HepG2 (cell line): ENCODE data around the gene SPAAR. TPM values are rescaled to one million over a fixed set of nuclear protein-coding genes. Genes with fewer than 3 reads are reported as not detected.

Experiments
- ATAC-seq: fragments of 200-7000 bp; cut with Tn5 transposase; 3 replicates; pipeline ENCODE4 v1.9.1; 2020; ENCODE audit warnings: mild to moderate bottlenecking, moderate library complexity
- BruUV-seq: library from RNA; stranded (reverse); fragments of 400-500 nt; replicated peaks from 2 replicates; lab custom pipeline; 2021; lab: Mats Ljungman, UMichigan
- CTCF ChIA-PET: fragments of 300-600 bp; formaldehyde crosslinking; extraction: SDS; loops from one replicate; lab custom pipeline; 2021; ENCODE audit warnings: low total read pairs, inconsistent platforms, low intra/inter-chr PET ratio; lab: Yijun Ruan, JAX
- POLR2A ChIA-PET: fragments of 350-600 bp; sonication (Branson Sonifier 250); formaldehyde crosslinking; loops from one replicate; lab custom pipeline; 2020; ENCODE audit warnings: antibody characterized with exemption, inconsistent platforms; lab: Yijun Ruan, JAX
- DNase-seq: peaks from one replicate; pipeline ENCODE4 v3.0.0-alpha.2; 2015; ENCODE audit warnings: low spot score
- FAIRE-seq: peaks from 3 replicates; lab custom pipeline; 2011; peaks lifted over from hg19 to GRCh38; lab: Jason Lieb, UNC
- H2AFZ ChIP-seq: one replicate; pipeline ENCODE4 v1.6.1; 2011; ENCODE audit warnings: low read length, inconsistent platforms
- H3K27ac ChIP-seq: fragments of 300-600 bp; 3 replicates; pipeline ENCODE4 v1.8.0; 2011; ENCODE audit warnings: mixed run types, mild to moderate bottlenecking, mixed read lengths, low read length, inconsistent platforms; ENCODE audit not compliant: insufficient read depth; ENCODE audit errors: extremely low read length
- H3K27me3 ChIP-seq, 2 experiments: fragments of 200-600 bp in 1 of 2; 2 replicates in 1 of 2; 3 replicates in 1 of 2; pipeline versions ENCODE4 v1.6.0 to v1.8.0; 2011; ENCODE audit warnings: low read length in 2 of 2, mild to moderate bottlenecking in 2 of 2, moderate library complexity in 2 of 2, inconsistent platforms in 1 of 2; ENCODE audit not compliant: insufficient read depth in 2 of 2, control insufficient read depth in 1 of 2
- H3K36me3 ChIP-seq, 2 experiments: fragments of 200-600 bp in 1 of 2; replicated peaks in 1 of 2; 2 replicates in 1 of 2; 3 replicates in 1 of 2; pipeline versions ENCODE4 v1.5.1 to v1.8.0; 2011; ENCODE audit warnings: low read length in 2 of 2, inconsistent platforms in 1 of 2; ENCODE audit not compliant: insufficient read depth in 2 of 2, control insufficient read depth in 1 of 2
- H3K4me1 ChIP-seq: 2 replicates; pipeline ENCODE4 v1.5.1; 2012; ENCODE audit warnings: low read length, inconsistent platforms; ENCODE audit not compliant: insufficient read depth
- H3K4me2 ChIP-seq: 2 replicates; pipeline ENCODE4 v1.6.0; 2011; ENCODE audit warnings: low read depth, low read length, inconsistent platforms
- H3K4me3 ChIP-seq, 3 experiments: fragments of 200-600 bp in 1 of 3; sonication (generic), shearing (Covaris generic) in 1 of 3; replicated peaks in 1 of 3; 2 replicates each; pipeline ENCODE4 v1.5.1; 2011 to 2016; ENCODE audit warnings: low read length in 3 of 3, inconsistent platforms in 2 of 3, low read depth in 2 of 3, mild to moderate bottlenecking in 2 of 3, control low read depth in 1 of 3, mixed read lengths in 1 of 3; ENCODE audit not compliant: insufficient read depth in 1 of 3
- H3K79me2 ChIP-seq: one replicate; pipeline ENCODE4 v1.6.1; 2011; ENCODE audit warnings: low read length, inconsistent platforms; ENCODE audit not compliant: insufficient read depth
- H3K9ac ChIP-seq: 2 replicates; pipeline ENCODE4 v1.6.0; 2011; ENCODE audit warnings: mild to moderate bottlenecking, low read depth, low read length, inconsistent platforms; ENCODE audit not compliant: insufficient read depth
- H3K9me3 ChIP-seq: 2 replicates; pipeline ENCODE4 v1.5.1; 2012; ENCODE audit warnings: mild to moderate bottlenecking, low read length
- H4K20me1 ChIP-seq: 2 replicates; pipeline ENCODE4 v1.6.0; 2011; ENCODE audit warnings: inconsistent platforms, mild to moderate bottlenecking, low read length, moderate library complexity; ENCODE audit not compliant: insufficient read depth
- CHD4 ChIP-seq: fragments of 200-600 bp; sonication (generic); IDR thresholded peaks from 2 replicates; pipeline ENCODE4 v1.7.0; 2017; ENCODE audit warnings: mild to moderate bottlenecking, low read length, borderline replicate concordance
- SOX6 ChIP-seq, 2 experiments: fragments of 450-650 bp in 1 of 2; sonication (generic) in 1 of 2; formaldehyde crosslinking in 1 of 2; IDR thresholded peaks; 2 replicates each; pipeline versions ENCODE4 v1.4.0 to v1.6.1; 2017 to 2020; ENCODE audit warnings: antibody characterized with exemption in 1 of 2, mild to moderate bottlenecking in 1 of 2, missing genetic modification reagents in 1 of 2
- UBTF ChIP-seq: sonication (generic); formaldehyde crosslinking; IDR thresholded peaks from 2 replicates; pipeline ENCODE4 v1.4.0; 2020; ENCODE audit warnings: mild to moderate bottlenecking, missing genetic modification reagents
- ZNF552 ChIP-seq: sonication (generic); formaldehyde crosslinking; IDR thresholded peaks from 2 replicates; pipeline ENCODE4 v1.9.0; 2022; ENCODE audit warnings: missing genetic modification reagents, mild to moderate bottlenecking, borderline replicate concordance
- ZNF646 ChIP-seq: sonication (generic); formaldehyde crosslinking; IDR thresholded peaks from 2 replicates; pipeline ENCODE4 v1.9.0; 2021; ENCODE audit warnings: mild to moderate bottlenecking, missing genetic modification reagents
- WGBS: methylation state at CpG from one replicate; pipeline ENCODE4 v1.1.6; 2017; ENCODE audit warnings: low lambda C conversion rate; 5-methylcytosine and 5-hydroxymethylcytosine counted together
- in situ Hi-C: cut with HindIII; loops from 2 replicates; pipeline ENCODE4 v1.10.0; 2017; ENCODE audit warnings: low pct_unique_long_range_greater_than_20kb; ENCODE audit not compliant: extremely low pct_ligation_motif_present
- intact Hi-C: fragments of 100-400 bp; cut with micrococcal nuclease; formaldehyde crosslinking; loops from one replicate; pipeline ENCODE4 v1.10.0; 2022; ENCODE audit not compliant: unreplicated experiment
- polyA plus RNA-seq, 8 experiments: library from polyadenylated mRNA; depleted of rRNA in 3 of 8; stranded (reverse) in 7 of 8; unstranded in 1 of 8; fragments of >200 nt; fragmentation: Illumina TruSeq in 4 of 8; extraction: Trizol in 4 of 8; gene quantifications; 2 replicates each; pipeline versions ENCODE4 v1.2.1 to v1.2.3, GENCODE V29; 2011 to 2016; ENCODE audit warnings: low read depth in 4 of 8, missing spikeins in 1 of 8, mixed read lengths in 1 of 8; ENCODE audit not compliant: insufficient read depth in 1 of 8
- total RNA-seq, 5 experiments: library from RNA; depleted of rRNA; stranded (reverse); fragments of >200 nt; fragmentation: Illumina TruSeq; extraction: Trizol; gene quantifications; 2 replicates each; pipeline ENCODE4 v1.2.3, GENCODE V29; 2016; ENCODE audit warnings: low read depth in 1 of 5
- TF ChIP-seq, protein P1 (sequence below): sonication (generic); formaldehyde crosslinking; IDR thresholded peaks from 2 replicates; pipeline ENCODE4 v1.5.1; 2020; ENCODE audit warnings: mild to moderate bottlenecking, missing genetic modification reagents, moderate library complexity

The SPAAR gene
- total and polyA plus RNA-seq, 2 of the 13 experiments (the other 11 are each of a cell fraction or from before 2014, with no cell fraction given) = 0.07 TPM; not detected in 1

- CTCF ChIA-PET = no interaction called here
- no peak for FAIRE-seq
- H3K4me2 ChIP-seq = peak overlapping the region; percentile 13; the same call in 1 of the 2 replicates
- no TSS peak for BruUV-seq
- H4K20me1 ChIP-seq = no peaks in the 10 kb centered on the region
- H3K4me3 ChIP-seq = peak overlapping the region in 1 of 3 experiments; percentile 3; a peak in 1 of 6 replicates
- no peak for DNase-seq
- ATAC-seq = peak; percentile 3; the same call in 2 of the 3 replicates
- H3K4me1 ChIP-seq = peaks cover 74% of the 10 kb centered on the region
- TF ChIP-seq UBTF (CRISPR knock-in tag) = peak; percentile 57
- TF ChIP-seq SOX6 (IDR thresholded peaks at IDR 0.05) = no peak
- no peak for TF ChIP-seq SOX6 (CRISPR knock-in tag; IDR thresholded peaks at IDR 0.05)
- TF ChIP-seq, protein P1, sequence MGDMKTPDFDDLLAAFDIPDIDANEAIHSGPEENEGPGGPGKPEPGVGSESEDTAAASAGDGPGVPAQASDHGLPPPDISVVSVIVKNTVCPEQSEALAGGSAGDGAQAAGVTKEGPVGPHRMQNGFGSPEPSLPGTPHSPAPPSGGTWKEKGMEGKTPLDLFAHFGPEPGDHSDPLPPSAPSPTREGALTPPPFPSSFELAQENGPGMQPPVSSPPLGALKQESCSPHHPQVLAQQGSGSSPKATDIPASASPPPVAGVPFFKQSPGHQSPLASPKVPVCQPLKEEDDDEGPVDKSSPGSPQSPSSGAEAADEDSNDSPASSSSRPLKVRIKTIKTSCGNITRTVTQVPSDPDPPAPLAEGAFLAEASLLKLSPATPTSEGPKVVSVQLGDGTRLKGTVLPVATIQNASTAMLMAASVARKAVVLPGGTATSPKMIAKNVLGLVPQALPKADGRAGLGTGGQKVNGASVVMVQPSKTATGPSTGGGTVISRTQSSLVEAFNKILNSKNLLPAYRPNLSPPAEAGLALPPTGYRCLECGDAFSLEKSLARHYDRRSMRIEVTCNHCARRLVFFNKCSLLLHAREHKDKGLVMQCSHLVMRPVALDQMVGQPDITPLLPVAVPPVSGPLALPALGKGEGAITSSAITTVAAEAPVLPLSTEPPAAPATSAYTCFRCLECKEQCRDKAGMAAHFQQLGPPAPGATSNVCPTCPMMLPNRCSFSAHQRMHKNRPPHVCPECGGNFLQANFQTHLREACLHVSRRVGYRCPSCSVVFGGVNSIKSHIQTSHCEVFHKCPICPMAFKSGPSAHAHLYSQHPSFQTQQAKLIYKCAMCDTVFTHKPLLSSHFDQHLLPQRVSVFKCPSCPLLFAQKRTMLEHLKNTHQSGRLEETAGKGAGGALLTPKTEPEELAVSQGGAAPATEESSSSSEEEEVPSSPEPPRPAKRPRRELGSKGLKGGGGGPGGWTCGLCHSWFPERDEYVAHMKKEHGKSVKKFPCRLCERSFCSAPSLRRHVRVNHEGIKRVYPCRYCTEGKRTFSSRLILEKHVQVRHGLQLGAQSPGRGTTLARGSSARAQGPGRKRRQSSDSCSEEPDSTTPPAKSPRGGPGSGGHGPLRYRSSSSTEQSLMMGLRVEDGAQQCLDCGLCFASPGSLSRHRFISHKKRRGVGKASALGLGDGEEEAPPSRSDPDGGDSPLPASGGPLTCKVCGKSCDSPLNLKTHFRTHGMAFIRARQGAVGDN (CRISPR knock-in tag) = 0 out of 2 replicates have a peak, but pooled peaks have one; percentile 10
- peak; percentile 69; the same call in 1 of the 2 replicates for TF ChIP-seq ZNF646 (CRISPR knock-in tag)
- TF ChIP-seq ZNF552 (CRISPR knock-in tag) = no peak
- TF ChIP-seq CHD4 = peak; percentile 40; the same call in 1 of the 2 replicates
- H3K27ac ChIP-seq = no peak overlapping the region
- in situ Hi-C loops = no loop called here
- H2AFZ ChIP-seq = no peak overlapping the region
- 14% methylated on average over 9 of the region's 10 CpGs for WGBS
- POLR2A ChIA-PET = no interaction called here
- no peaks in the 10 kb centered on the region for H3K9me3 ChIP-seq
- no peaks in the 10 kb centered on the region for H3K79me2 ChIP-seq
- no peak overlapping the region for H3K9ac ChIP-seq
- peaks cover 0 to 4% of the 10 kb centered on the region in 2 experiments; a peak in 1 of 5 replicates for H3K27me3 ChIP-seq
- H3K36me3 ChIP-seq = no peaks in the 10 kb centered on the region
- intact Hi-C loops = no loop called here
Observed at GRCh38 chr9:35912791-35913400, 3.6 kb downstream of the SPAAR start.
